ENCODE data around the gene ANXA6. TPM values are rescaled to one million over a fixed set of nuclear protein-coding genes. Genes with fewer than 3 reads are reported as not detected.

ANXA6 gene
- total RNA-seq, 4 donors from 2014 or later: 267 to 470 (median 382) TPM

DNA sequence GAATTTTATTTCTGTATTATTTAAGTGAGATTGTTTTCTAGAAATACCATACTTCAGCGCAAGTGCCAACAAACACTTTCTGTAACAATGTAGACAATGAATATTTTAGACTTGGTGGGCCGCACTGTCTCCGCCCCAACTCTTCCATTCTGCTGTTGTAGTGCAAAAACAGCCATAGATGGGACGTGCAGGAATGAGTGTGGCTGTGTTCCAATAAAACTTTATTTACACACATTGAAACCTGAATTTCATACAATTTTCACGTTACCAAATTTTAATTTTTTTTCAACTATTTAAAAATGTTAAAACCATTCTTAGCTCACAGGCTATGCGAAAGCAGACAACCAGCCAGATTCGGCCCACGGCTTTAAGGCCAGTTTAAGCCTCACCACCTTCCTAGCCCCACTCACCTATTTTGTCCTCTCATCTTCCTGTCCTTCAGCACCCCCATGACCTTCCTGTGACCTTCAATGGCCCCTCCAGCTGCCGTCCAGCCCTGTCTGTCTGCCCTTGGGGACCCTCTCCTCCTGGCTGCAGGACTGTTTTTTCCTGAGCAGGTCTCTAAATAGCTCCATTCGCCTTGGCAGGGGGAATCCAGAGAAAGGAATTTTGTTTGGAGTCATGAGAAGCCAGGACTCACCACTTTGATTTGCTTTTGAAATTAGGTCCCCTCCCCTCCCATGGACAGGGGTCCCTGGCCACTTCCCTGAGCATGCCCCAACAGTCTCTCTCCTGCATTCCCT lies 11.2 kb upstream of the ANXA6 start:
- no peak for TF ChIP-seq CTCF (IDR thresholded peaks at IDR 0.05; ENCODE audit: low read depth)

GRCh38 chr5:151167022-151167421 lies 9.4 kb upstream of the ANXA6 start:
- TF ChIP-seq CTCF (IDR thresholded peaks at IDR 0.05; ENCODE audit: low read depth): no peak

GRCh38 chr5:151164687-151165392 lies 7.3 kb upstream of the ANXA6 start:
- no peak for TF ChIP-seq CTCF (IDR thresholded peaks at IDR 0.05; ENCODE audit: low read depth)

GRCh38 chr5:151162776-151163175 lies 5.2 kb upstream of the ANXA6 start:
- TF ChIP-seq CTCF (IDR thresholded peaks at IDR 0.05; ENCODE audit: low read depth): no peak

GRCh38 chr5:151159649-151160373 lies 2.2 kb upstream of the ANXA6 start:
- TF ChIP-seq CTCF (IDR thresholded peaks at IDR 0.05; ENCODE audit: low read depth): no peak

DNA sequence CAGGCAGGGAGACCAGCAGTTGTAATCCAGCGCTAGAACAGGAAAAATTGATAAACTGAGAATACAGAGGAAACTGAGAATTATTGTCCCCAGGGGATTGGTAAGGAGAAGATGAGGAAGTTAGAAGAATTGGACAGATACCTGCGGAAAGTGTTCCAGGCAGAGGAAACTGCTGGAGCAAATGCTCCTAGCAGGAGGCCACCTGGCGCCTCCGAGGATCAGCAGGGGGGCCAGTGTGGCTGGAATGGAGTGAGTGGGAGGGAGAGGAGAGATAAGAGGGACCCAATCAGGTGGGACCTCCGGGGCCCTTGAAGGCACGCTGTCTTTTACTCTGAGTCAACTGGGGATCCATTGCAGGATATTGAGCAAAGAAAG lies 695 bp upstream of the ANXA6 start:
- no peak for TF ChIP-seq CTCF (IDR thresholded peaks at IDR 0.05; ENCODE audit: low read depth)

Measured in subcutaneous adipose tissue (tissue), 4 donors.